AG04450 (cell line): ENCODE data around the gene ORC3. TPM values are rescaled to one million over a fixed set of nuclear protein-coding genes. Genes with fewer than 3 reads are reported as not detected.

Experiments used
- CTCF ChIA-PET: fragments of 300-600, 350-600 bp; formaldehyde crosslinking; extraction: SDS; loops from one replicate; lab custom pipeline; 2022; ENCODE audit warnings: antibody characterized with exemption, inconsistent platforms; lab: Charles Lee
- POLR2A ChIA-PET: fragments of 350-600 bp; formaldehyde crosslinking; extraction: SDS; loops from one replicate; lab custom pipeline; 2021; ENCODE audit warnings: antibody characterized with exemption, inconsistent platforms; lab: Yijun Ruan, JAX
- DNase-seq: peaks from one replicate; pipeline ENCODE4 v3.0.0-alpha.2; 2011; ENCODE audit warnings: low read depth, low spot score
- H3K27ac ChIP-seq: one replicate; pipeline ENCODE4 v1.5.1; 2012; ENCODE audit warnings: low read depth, low read length, control low read depth
- H3K27me3 ChIP-seq: one replicate; pipeline ENCODE4 v1.6.0; 2012; ENCODE audit warnings: low read length; ENCODE audit not compliant: control insufficient read depth, insufficient read depth
- H3K4me3 ChIP-seq: 2 replicates; pipeline ENCODE4 v1.5.1; 2011; ENCODE audit warnings: mild to moderate bottlenecking, low read depth, low read length, control low read depth
- H3K9me3 ChIP-seq: 2 replicates; pipeline ENCODE4 v1.5.1; 2012; ENCODE audit warnings: low read length; ENCODE audit not compliant: control insufficient read depth, insufficient read depth
- polyA plus RNA-seq: library from polyadenylated mRNA; depleted of rRNA; stranded (reverse); fragments of >200 nt; gene quantifications from 2 replicates; pipeline ENCODE4 v1.2.3, GENCODE V29; 2011
- TF ChIP-seq, protein P1 (sequence below): IDR thresholded peaks from 2 replicates; pipeline ENCODE4 v1.5.1; 2011; ENCODE audit warnings: low read depth, low read length, control low read depth, inconsistent platforms

The ORC3 gene
- polyA plus RNA-seq, 1 experiment: 39.5 TPM

DNA sequence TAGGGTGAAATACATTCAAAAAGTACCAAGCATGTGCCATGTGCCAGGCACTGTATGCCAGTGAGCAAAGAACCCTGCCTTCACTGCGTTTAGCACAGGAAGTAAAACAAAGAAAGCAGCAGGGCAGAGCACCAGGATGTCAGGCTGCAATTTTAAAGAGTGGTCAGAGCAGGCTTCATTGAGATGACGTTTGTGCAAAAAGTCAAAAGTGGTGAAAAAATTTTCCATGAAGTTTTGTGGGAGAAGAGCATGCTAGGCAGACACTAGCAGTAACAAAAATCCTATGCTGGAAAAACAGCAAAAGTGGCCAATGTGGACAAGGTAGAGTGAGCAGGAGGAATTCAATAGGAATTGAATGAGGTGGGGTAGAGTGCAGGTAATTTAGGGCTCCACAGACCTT lies 80.8 kb downstream of the ORC3 start:
- Histone ChIP-seq H3K9me3 (no peaks in the 10 kb centered on the region), H3K27ac (no peak overlapping the region), H3K27me3 (no peaks in the 10 kb centered on the region), H3K4me3 (no peak overlapping the region)
- ChIA-PET CTCF (no interaction called here), POLR2A (no interaction called here)
- no peak for DNase-seq
- TF ChIP-seq, protein P1, sequence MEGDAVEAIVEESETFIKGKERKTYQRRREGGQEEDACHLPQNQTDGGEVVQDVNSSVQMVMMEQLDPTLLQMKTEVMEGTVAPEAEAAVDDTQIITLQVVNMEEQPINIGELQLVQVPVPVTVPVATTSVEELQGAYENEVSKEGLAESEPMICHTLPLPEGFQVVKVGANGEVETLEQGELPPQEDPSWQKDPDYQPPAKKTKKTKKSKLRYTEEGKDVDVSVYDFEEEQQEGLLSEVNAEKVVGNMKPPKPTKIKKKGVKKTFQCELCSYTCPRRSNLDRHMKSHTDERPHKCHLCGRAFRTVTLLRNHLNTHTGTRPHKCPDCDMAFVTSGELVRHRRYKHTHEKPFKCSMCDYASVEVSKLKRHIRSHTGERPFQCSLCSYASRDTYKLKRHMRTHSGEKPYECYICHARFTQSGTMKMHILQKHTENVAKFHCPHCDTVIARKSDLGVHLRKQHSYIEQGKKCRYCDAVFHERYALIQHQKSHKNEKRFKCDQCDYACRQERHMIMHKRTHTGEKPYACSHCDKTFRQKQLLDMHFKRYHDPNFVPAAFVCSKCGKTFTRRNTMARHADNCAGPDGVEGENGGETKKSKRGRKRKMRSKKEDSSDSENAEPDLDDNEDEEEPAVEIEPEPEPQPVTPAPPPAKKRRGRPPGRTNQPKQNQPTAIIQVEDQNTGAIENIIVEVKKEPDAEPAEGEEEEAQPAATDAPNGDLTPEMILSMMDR: no peak

DNA sequence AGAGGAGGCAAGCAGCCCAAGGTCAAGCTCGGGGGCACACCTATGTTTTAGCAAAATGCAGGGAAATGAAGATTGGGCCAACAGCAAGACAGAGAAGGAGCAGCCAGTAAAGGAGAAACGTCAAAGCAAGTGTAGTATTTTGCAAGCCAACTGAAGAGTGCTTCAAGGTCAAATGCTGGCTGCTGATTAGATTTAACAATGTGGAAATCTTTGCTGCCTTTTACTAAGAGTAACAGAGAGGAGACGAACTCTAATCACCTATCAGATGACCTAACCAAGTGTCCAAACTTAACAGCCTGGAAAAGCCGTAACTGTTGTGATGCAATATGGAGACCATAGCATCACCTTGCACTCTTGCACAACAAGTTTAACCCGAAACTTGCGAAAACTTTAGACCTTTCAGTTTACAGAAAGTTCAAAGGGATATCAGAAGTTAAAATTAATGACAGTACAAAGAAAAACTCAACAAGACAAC lies 81.7 kb downstream of the ORC3 start:
- no peak for DNase-seq
- TF ChIP-seq, protein P1: no peak
- ChIA-PET POLR2A (no interaction called here), CTCF (no interaction called here)
- H3K4me3 ChIP-seq: no peak overlapping the region
- no peaks in the 10 kb centered on the region for H3K9me3 ChIP-seq
- H3K27ac ChIP-seq: no peak overlapping the region
- no peaks in the 10 kb centered on the region for H3K27me3 ChIP-seq

DNA sequence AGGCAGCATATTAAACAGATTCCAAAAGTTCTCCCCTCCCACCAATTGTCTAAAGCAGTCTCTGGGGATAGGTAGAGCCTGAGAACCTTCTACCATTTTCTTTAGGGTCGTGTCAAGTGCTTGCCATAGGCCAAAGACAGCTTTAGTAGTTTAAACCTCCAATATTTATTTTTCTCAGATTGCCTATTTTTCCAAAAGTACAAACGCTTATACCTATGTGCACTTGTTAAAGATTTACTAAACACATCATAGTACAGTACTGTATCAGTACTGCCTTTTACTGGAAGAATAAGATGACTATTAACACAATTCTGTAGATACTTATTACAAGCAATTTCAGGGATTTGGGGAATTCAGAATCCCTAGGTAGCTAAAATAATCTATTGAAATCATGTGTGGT lies 82.7 kb downstream of the ORC3 start:
- Histone ChIP-seq H3K9me3 (no peaks in the 10 kb centered on the region), H3K27me3 (no peaks in the 10 kb centered on the region), H3K4me3 (no peak overlapping the region), H3K27ac (no peak overlapping the region)
- TF ChIP-seq, protein P1: no peak
- ChIA-PET POLR2A (no interaction called here), CTCF (interaction anchor here (0.9 to 1.0 kb wide), 2 partner anchors 279 to 606 kb away, joined by 4 to 5 read pairs; no protein-coding TSS in a partner anchor)
- no peak for DNase-seq

DNA sequence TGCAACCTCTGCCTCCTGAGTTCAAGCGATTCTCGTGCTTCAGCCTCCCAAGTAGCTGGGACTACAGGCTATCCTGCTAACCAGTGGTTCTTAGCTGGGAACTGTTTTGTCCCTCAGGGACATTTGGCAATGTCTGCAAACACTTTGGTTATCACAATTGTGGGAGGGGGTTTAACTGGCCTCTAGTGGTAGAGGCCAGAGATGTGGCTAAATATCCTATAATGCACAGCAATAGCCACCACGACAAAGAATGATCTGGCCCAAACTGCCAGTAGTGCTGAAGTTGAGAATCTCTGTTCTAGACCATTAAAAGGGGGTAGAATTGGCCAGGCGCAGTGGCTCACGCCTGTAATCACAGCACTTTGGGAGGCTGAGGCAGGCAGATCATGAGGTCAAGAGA lies 83.3 kb downstream of the ORC3 start:
- no peak for DNase-seq
- TF ChIP-seq, protein P1: no peak

DNA sequence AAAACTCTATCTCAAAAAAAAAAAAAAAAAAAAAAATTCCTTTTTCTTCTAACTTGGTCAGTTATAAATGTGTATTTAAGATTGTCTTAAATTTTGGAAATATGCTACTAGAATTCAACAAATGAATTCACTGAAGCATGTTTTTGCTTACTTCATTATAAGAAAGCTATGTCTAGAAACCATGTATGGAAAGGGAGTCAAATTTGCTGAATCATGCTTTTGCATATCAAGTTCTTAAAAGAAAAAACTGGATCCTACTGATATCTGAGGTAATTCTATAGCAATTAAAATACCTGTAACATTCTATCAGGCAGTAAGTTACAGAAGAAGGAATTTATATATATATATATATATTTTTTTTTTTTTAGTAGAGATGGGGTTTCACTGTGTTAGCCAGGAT lies 84.4 kb downstream of the ORC3 start:
- DNase-seq: no peak
- no peaks in the 10 kb centered on the region for H3K27me3 ChIP-seq
- no peak overlapping the region for H3K27ac ChIP-seq
- H3K4me3 ChIP-seq: no peak overlapping the region
- ChIA-PET CTCF (interaction anchor here (0.7 kb wide), 1 partner anchor 154 kb away, joined by 7 read pairs; no protein-coding TSS in a partner anchor), POLR2A (no interaction called here)
- TF ChIP-seq, protein P1: no peak
- no peaks in the 10 kb centered on the region for H3K9me3 ChIP-seq

More for the DNA sequence above, 83.3 kb downstream of the ORC3 start:
- ChIA-PET POLR2A (interaction anchor here (0.7 kb wide), 1 partner anchor 83 kb away, joined by 5 read pairs; no protein-coding TSS in a partner anchor), CTCF (no interaction called here)
- no peak overlapping the region for H3K4me3 ChIP-seq
- no peaks in the 10 kb centered on the region for H3K27me3 ChIP-seq
- no peak overlapping the region for H3K27ac ChIP-seq
- H3K9me3 ChIP-seq: no peaks in the 10 kb centered on the region
